SK-N-SH (cell line): ENCODE results near the gene TBC1D2B. TPM values are rescaled to one million over a fixed set of nuclear protein-coding genes. Genes with fewer than 3 reads are reported as not detected.

Experiments used
- CTCF ChIA-PET: fragments of 300-600, 350-600 bp; formaldehyde crosslinking; extraction: SDS; loops from one replicate; lab custom pipeline; 2021; lab: Yijun Ruan, JAX
- POLR2A ChIA-PET: fragments of 350-600 bp; sonication (Branson Sonifier 250); formaldehyde crosslinking; extraction: SDS; loops from one replicate; lab custom pipeline; 2020; ENCODE audit warnings: antibody characterized with exemption, inconsistent platforms; lab: Yijun Ruan, JAX
- DNase-seq: peaks from one replicate; pipeline ENCODE4 v3.0.0; 2012
- H2AFZ ChIP-seq: fragments of 200-600 bp; sonication (generic); 2 replicates; pipeline ENCODE4 v1.8.1; 2016; ENCODE audit warnings: antibody characterized with exemption, mild to moderate bottlenecking, low read depth
- H3F3A ChIP-seq: fragments of 200-600 bp; sonication (generic); replicated peaks from 2 replicates; pipeline ENCODE3; 2016; ENCODE audit warnings: antibody characterized with exemption, mild to moderate bottlenecking; ENCODE audit not compliant: insufficient read depth
- H3K27ac ChIP-seq, 2 experiments: fragments of 200-500 bp in 1 of 2; fragments of 200-600 bp in 1 of 2; sonication (Bioruptor generic) in 1 of 2; sonication (generic), shearing (Covaris generic) in 1 of 2; 2 replicates each; pipeline versions ENCODE4 v1.5.1 to v1.6.1; 2014 to 2016; ENCODE audit warnings: low read depth in 2 of 2, inconsistent platforms in 1 of 2, low read length in 1 of 2, mild to moderate bottlenecking in 1 of 2, mixed read lengths in 1 of 2
- H3K27me3 ChIP-seq: fragments of 200-600 bp; sonication (generic), shearing (Covaris generic); 2 replicates; pipeline ENCODE4 v1.6.1; 2016; ENCODE audit warnings: mixed run types; ENCODE audit not compliant: insufficient read depth
- H3K36me3 ChIP-seq, 2 experiments: fragments of 200-500 bp in 1 of 2; fragments of 200-600 bp in 1 of 2; sonication (Bioruptor generic) in 1 of 2; sonication (generic) in 1 of 2; replicated peaks in 1 of 2; 2 replicates each; pipeline versions ENCODE3 to v1.5.1; 2014 to 2016; ENCODE audit warnings: low read length in 1 of 2, mild to moderate bottlenecking in 1 of 2; ENCODE audit not compliant: insufficient read depth in 2 of 2, control insufficient read depth in 1 of 2
- H3K4me1 ChIP-seq, 2 experiments: fragments of 200-500 bp in 1 of 2; fragments of 200-600 bp in 1 of 2; sonication (Bioruptor generic) in 1 of 2; sonication (generic), shearing (Covaris generic) in 1 of 2; 2 replicates each; pipeline versions ENCODE4 v1.5.1 to v1.6.1; 2014 to 2016; ENCODE audit warnings: low read depth in 1 of 2, low read length in 1 of 2, mixed run types in 1 of 2; ENCODE audit not compliant: insufficient read depth in 2 of 2, control insufficient read depth in 1 of 2
- H3K4me2 ChIP-seq: fragments of 200-600 bp; sonication (generic), shearing (Covaris generic); 2 replicates; pipeline ENCODE4 v1.6.1; 2017; ENCODE audit warnings: mixed run types
- H3K4me3 ChIP-seq, 2 experiments: fragments of 200-500 bp in 1 of 2; fragments of 200-600 bp in 1 of 2; sonication (Bioruptor generic) in 1 of 2; sonication (generic), shearing (Covaris generic) in 1 of 2; 2 replicates each; pipeline versions ENCODE4 v1.5.1 to v1.8.1; 2014 to 2016; ENCODE audit warnings: low read depth in 2 of 2, inconsistent platforms in 1 of 2, low read length in 1 of 2, mild to moderate bottlenecking in 1 of 2, mixed read lengths in 1 of 2, moderate library complexity in 1 of 2
- H3K79me2 ChIP-seq: fragments of 200-600 bp; sonication (generic); 2 replicates; pipeline ENCODE4 v1.8.1; 2017; ENCODE audit warnings: mild to moderate bottlenecking; ENCODE audit not compliant: insufficient read depth
- H3K9ac ChIP-seq: fragments of 200-600 bp; sonication (generic); 2 replicates; pipeline ENCODE4 v1.6.1; 2017; ENCODE audit warnings: mixed run types
- H3K9me2 ChIP-seq: fragments of 200-600 bp; sonication (generic); 2 replicates; pipeline ENCODE4 v1.6.1; 2017; ENCODE audit warnings: mixed run types
- H3K9me3 ChIP-seq: fragments of 200-600 bp; sonication (generic); 2 replicates; pipeline ENCODE4 v1.6.1; 2017; ENCODE audit warnings: mixed run types, mild to moderate bottlenecking, moderate library complexity
- H4K20me1 ChIP-seq: fragments of 200-600 bp; sonication (generic); 2 replicates; pipeline ENCODE4 v1.6.1; 2017; ENCODE audit warnings: mild to moderate bottlenecking, mixed run types; ENCODE audit not compliant: insufficient read depth
- CHD2 ChIP-seq: fragments of 150-350 bp; IDR thresholded peaks from 2 replicates; pipeline ENCODE4 v1.6.1; 2018; ENCODE audit warnings: low read length; ENCODE audit not compliant: partially characterized antibody
- EZH2phosphoT487 ChIP-seq: fragments of 200-600 bp; sonication (generic); IDR thresholded peaks from 2 replicates; pipeline ENCODE4 v1.6.1; 2017; ENCODE audit warnings: low read depth, mixed run types, mild to moderate bottlenecking, antibody characterized with exemption, moderate library complexity, borderline replicate concordance
- PBX3 ChIP-seq: IDR thresholded peaks from 2 replicates; pipeline ENCODE4; 2012
- POLR2AphosphoS5 ChIP-seq: IDR thresholded peaks from 2 replicates; pipeline ENCODE4 v1.6.1; 2012; ENCODE audit warnings: low read depth, low read length
- RCOR1 ChIP-seq: fragments of 150-350 bp; IDR thresholded peaks from 2 replicates; pipeline ENCODE4 v1.6.1; 2017; ENCODE audit warnings: antibody characterized with exemption, low read length
- REST ChIP-seq: IDR thresholded peaks from 2 replicates; pipeline ENCODE4 v1.6.1; 2012; ENCODE audit warnings: mild to moderate bottlenecking, low read depth, low read length, moderate library complexity
- SIN3A ChIP-seq: IDR thresholded peaks from 2 replicates; pipeline ENCODE4 v1.6.1; 2012; ENCODE audit warnings: low read depth, mild to moderate bottlenecking, low read length, moderate library complexity, borderline replicate concordance
- TAF1 ChIP-seq: IDR thresholded peaks from 2 replicates; pipeline ENCODE4 v1.6.1; 2012; ENCODE audit warnings: low read depth, mild to moderate bottlenecking, low read length, moderate library complexity, borderline replicate concordance
- USF2 ChIP-seq: fragments of 150-350 bp; IDR thresholded peaks from 2 replicates; pipeline ENCODE4 v1.6.1; 2017; ENCODE audit warnings: antibody characterized with exemption, low read length, low read depth, borderline replicate concordance
- WGBS: methylation state at CpG from one replicate; pipeline ENCODE4 v1.1.6; 2017; ENCODE audit warnings: low lambda C conversion rate; 5-methylcytosine and 5-hydroxymethylcytosine counted together
- polyA plus RNA-seq, 3 experiments: library from polyadenylated mRNA; depleted of rRNA; stranded (reverse); fragments of >200 nt; gene quantifications; 2 replicates each; pipeline ENCODE4 v1.2.3, GENCODE V29; 2012
- TF ChIP-seq, protein P1 (sequence below): IDR thresholded peaks from 2 replicates; pipeline ENCODE4 v1.4.0; 2012; ENCODE audit warnings: low read depth, borderline replicate concordance
- TF ChIP-seq, protein P2 (sequence below): fragments of 200-600 bp; sonication (generic); IDR thresholded peaks from 2 replicates; pipeline ENCODE4 v1.6.1; 2017; ENCODE audit warnings: antibody characterized with exemption, mild to moderate bottlenecking, moderate library complexity

The TBC1D2B gene
- polyA plus RNA-seq, 1 of the 3 experiments (the other 2 are of a cell fraction): 19.0 TPM

GRCh38 chr15:78108300-78109084 lies 31.0 kb upstream of the TBC1D2B start (continued):
- TF ChIP-seq PBX3: no peak
- TF ChIP-seq REST: no peak
- TF ChIP-seq, protein P1, sequence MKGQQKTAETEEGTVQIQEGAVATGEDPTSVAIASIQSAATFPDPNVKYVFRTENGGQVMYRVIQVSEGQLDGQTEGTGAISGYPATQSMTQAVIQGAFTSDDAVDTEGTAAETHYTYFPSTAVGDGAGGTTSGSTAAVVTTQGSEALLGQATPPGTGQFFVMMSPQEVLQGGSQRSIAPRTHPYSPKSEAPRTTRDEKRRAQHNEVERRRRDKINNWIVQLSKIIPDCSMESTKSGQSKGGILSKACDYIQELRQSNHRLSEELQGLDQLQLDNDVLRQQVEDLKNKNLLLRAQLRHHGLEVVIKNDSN: no peak
- 0 out of 2 replicates have a peak, but pooled peaks have one; percentile 45 for TF ChIP-seq SIN3A
- no peak for TF ChIP-seq POLR2AphosphoS5
- TF ChIP-seq EZH2phosphoT487: no peak

GRCh38 chr15:78107471-78107870 lies 30.0 kb upstream of the TBC1D2B start:
- H3K4me2 ChIP-seq: no peak overlapping the region
- DNase-seq: no peak
- H3K4me3 ChIP-seq: no peak overlapping the region
- ChIA-PET CTCF (interaction anchor here (0.7 to 9.3 kb wide), 40 partner anchors 8 to 206 kb away, joined by 3 to 175 read pairs (median 10); partner anchors contain the start of genes ACSBG1, CIB2 and SH2D7), POLR2A (interaction anchor here (1.4 kb wide), 1 partner anchor 109 kb away, joined by 4 read pairs; no protein-coding TSS in a partner anchor)
- H3K4me1 ChIP-seq: no peaks in the 10 kb centered on the region; a peak in 1 of 4 replicates
- H3F3A ChIP-seq: no peaks in the 10 kb centered on the region
- no peaks in the 10 kb centered on the region for H3K9me3 ChIP-seq
- H3K79me2 ChIP-seq: no peaks in the 10 kb centered on the region
- H4K20me1 ChIP-seq: no peaks in the 10 kb centered on the region
- H3K9ac ChIP-seq: no peak overlapping the region
- H2AFZ ChIP-seq: no peak overlapping the region
- no peaks in the 10 kb centered on the region for H3K9me2 ChIP-seq
- WGBS: 92% methylated on average over 8 of the region's 8 CpGs
- no peaks in the 10 kb centered on the region for H3K27me3 ChIP-seq
- no peak overlapping the region for H3K27ac ChIP-seq
- TF ChIP-seq CHD2: no peak
- no peak for TF ChIP-seq RCOR1
- TF ChIP-seq TAF1: no peak
- TF ChIP-seq, protein P2, sequence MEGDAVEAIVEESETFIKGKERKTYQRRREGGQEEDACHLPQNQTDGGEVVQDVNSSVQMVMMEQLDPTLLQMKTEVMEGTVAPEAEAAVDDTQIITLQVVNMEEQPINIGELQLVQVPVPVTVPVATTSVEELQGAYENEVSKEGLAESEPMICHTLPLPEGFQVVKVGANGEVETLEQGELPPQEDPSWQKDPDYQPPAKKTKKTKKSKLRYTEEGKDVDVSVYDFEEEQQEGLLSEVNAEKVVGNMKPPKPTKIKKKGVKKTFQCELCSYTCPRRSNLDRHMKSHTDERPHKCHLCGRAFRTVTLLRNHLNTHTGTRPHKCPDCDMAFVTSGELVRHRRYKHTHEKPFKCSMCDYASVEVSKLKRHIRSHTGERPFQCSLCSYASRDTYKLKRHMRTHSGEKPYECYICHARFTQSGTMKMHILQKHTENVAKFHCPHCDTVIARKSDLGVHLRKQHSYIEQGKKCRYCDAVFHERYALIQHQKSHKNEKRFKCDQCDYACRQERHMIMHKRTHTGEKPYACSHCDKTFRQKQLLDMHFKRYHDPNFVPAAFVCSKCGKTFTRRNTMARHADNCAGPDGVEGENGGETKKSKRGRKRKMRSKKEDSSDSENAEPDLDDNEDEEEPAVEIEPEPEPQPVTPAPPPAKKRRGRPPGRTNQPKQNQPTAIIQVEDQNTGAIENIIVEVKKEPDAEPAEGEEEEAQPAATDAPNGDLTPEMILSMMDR: no peak
- TF ChIP-seq USF2: no peak
- H3K36me3 ChIP-seq: no peaks in the 10 kb centered on the region
